ENCODE results near the gene SLC28A1.

The SLC28A1 gene

DNA sequence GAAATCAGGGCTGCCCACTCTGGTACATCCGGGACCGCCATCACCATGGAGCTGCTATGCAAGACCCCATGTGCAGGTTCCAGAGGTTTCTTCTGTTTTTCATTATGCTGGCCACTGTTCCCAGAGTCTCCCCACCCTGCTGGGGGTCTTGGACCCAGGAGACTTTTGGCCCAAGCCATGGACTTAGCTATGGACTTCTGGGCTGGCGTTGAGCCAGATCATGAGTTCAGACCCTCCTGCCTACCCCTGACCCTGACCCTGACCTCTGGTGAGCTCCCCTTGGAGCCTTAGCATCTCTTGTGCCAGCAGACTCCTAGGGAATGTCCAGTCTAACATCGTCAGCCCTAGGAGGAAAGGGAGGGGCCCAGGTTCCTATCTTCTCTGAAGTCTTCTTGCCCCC lies 25.3 kb downstream of the SLC28A1 start:
- TF ChIP-seq, protein P1, sequence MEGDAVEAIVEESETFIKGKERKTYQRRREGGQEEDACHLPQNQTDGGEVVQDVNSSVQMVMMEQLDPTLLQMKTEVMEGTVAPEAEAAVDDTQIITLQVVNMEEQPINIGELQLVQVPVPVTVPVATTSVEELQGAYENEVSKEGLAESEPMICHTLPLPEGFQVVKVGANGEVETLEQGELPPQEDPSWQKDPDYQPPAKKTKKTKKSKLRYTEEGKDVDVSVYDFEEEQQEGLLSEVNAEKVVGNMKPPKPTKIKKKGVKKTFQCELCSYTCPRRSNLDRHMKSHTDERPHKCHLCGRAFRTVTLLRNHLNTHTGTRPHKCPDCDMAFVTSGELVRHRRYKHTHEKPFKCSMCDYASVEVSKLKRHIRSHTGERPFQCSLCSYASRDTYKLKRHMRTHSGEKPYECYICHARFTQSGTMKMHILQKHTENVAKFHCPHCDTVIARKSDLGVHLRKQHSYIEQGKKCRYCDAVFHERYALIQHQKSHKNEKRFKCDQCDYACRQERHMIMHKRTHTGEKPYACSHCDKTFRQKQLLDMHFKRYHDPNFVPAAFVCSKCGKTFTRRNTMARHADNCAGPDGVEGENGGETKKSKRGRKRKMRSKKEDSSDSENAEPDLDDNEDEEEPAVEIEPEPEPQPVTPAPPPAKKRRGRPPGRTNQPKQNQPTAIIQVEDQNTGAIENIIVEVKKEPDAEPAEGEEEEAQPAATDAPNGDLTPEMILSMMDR (IDR thresholded peaks at IDR 0.05): no peak
- no peak for TF ChIP-seq ZFX (IDR thresholded peaks at IDR 0.05; ENCODE audit: borderline replicate concordance)
- no peak overlapping the region for H3K27ac ChIP-seq

DNA sequence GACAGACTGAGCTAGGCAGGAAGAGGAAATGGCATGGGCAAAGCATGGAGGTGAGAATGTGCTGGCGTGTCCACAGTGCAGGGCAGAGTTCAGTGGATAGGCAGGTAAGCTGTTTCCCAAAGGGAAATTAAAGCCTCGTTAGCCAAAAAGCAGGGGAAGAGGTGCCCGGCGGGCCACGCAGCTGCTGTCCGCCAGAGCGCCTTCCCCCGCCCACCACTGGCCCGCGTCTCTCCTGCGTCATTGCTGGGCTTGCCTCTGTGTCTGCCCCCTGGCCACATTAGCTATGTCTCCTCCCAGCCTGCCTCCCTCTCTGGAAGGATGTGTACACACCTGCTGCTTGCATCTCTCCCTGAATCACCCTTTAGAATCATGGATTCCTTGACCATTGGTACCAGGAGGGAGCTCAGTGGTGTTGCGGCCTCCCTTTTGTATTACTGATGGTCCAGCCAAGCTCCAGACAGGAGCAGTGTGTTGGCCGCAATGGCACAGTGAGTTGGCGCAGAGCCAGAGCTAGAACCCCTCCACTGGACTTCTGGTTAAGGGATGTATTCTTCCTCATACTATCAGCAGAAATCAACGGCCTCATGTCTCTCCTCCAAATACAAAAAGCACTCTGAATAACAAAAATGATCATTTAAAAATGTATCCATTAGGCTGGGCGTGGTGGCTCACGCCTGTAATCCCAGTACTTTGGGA lies 26.6 kb downstream of the SLC28A1 start:
- TF ChIP-seq, protein P1 (IDR thresholded peaks at IDR 0.05): no peak
- TF ChIP-seq ZFX (IDR thresholded peaks at IDR 0.05; ENCODE audit: borderline replicate concordance): no peak
- H3K27ac ChIP-seq: no peak overlapping the region

DNA sequence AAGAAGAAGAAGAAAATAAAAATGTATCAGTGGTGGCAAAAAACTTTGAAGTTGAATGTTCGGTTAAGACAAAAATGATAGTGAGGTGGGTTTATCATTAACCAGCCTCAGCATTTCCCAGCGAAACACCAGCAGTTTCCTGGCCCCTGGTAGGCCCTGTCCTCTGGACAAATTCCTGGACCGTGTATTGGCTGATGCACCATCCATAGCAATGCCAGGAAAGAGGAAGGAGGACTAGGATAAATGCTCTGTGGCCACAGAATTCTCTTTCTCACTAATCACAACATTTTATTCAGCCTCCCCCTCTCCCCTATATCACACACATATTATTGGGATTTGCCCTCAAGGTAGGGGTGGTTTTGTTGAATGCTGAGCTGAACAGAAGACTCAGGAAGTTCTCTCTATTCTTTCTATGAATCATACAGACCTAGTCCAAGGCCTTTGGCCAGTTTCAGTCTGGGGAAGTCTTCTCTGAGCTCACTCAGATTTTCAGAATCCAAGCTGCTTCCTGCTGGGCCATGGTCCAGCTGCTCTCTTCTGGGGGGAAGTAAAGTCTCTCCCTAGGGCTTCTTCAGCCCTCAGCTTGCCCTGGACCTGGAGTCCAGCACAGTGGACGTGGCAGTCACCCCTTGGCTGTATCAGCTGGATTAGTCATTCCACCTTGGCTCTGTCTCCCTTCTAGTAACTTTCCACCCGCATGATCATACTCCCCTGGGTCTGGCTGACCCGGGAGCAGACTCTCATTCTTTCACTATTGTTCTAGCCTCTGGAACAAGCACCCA lies 27.6 kb downstream of the SLC28A1 start:
- H3K27ac ChIP-seq: no peak overlapping the region
- TF ChIP-seq ZFX (IDR thresholded peaks at IDR 0.05; ENCODE audit: borderline replicate concordance): no peak
- TF ChIP-seq, protein P1 (IDR thresholded peaks at IDR 0.05): no peak

DNA sequence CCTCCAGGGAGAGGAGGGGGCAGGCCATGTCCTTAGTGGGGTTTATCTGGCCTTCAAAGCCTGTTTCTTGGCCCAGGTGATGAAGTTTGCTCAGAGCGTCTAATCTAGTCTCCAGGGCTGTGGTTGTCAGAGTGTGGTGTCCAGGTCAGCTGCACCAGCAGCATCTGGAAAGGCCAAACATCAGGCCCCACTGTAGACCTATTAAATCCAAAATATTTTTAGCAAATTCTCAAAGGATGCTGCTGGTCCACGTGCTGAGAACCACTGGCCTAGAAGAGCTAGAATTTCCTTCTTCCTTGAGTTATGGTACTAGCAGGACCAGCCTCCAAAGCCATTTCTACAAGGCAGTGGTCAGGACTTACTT lies 28.9 kb downstream of the SLC28A1 start:
- TF ChIP-seq, protein P1 (IDR thresholded peaks at IDR 0.05): no peak
- no peak overlapping the region for H3K27ac ChIP-seq

DNA sequence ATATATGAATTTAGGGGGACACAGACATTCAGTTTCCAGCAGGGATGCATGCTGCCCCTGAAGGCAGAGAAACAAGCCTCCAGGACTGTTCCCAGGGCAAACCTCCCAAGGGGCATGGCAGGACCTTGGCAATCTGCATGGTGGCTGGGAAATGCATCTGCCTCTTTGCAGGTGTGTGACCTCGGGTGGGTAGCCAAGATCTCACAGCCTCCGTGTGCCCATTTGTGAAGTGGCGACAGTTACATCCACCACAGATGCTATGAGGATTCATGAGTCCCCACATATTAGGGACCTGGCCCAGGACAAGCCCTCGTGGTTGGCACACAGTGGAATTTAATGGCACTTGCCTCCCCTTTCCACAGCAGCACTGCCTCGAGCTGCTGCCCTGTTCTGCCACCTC lies 29.9 kb downstream of the SLC28A1 start:
- H3K27ac ChIP-seq: peak overlapping the region; percentile 36; the same call in 1 of the 2 replicates
- TF ChIP-seq, protein P1 (IDR thresholded peaks at IDR 0.05): no peak
- TF ChIP-seq ZFX (IDR thresholded peaks at IDR 0.05; ENCODE audit: borderline replicate concordance): no peak

DNA sequence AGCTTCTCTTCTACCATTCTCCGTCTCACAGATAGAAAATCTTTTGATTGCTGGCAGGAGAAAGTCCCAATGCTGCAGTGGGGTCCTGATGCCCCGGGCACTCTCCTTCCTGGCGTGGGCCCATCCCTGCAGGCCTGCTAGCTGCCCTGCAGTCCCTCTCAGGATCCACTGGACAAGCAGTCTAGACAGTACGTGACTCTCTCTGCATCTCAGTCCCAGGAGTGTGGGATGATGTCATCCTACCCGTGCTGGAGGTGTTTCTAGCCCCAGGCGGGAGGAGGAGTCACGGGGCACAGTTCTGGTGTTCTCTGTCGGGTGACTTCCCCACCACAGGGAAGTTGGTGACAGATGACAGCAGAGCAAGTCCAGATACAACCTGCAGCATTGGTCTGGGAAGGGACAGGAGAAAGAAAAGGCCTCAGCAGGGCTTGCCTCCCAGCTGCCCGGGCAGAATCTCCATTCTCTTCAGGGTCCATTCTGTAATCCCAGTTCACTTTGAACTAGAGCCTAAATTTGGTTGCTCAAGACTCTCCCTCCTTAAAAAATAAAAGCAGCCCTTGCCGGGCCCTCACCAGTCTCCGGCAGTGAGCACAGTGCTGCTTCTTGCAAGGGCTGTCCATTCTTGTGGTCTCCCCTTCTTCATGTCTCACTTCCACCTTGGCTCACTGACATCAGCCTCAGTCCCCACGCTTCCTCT lies 30.6 kb downstream of the SLC28A1 start:
- peak overlapping the region; percentile 36 for H3K27ac ChIP-seq
- TF ChIP-seq ZFX (IDR thresholded peaks at IDR 0.05; ENCODE audit: borderline replicate concordance): no peak
- TF ChIP-seq, protein P1 (IDR thresholded peaks at IDR 0.05): no peak

DNA sequence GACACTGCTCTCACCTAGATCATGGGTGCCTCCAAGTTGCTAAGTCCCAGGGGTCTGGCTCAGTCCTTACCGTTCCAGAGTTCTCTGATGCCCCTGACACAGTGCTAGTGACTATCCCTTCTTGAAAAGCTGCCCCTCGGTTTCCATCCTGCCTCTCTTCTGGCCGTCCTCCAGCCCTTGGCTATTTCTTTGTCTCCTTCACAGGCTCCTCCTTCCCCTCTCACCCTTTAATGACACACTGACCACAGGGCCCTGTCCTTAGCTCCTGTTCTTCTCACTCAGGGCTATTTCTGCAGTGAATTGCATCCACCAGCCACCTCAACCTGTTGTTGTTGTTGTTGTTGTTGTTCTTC lies 31.1 kb downstream of the SLC28A1 start:
- TF ChIP-seq, protein P1 (IDR thresholded peaks at IDR 0.05): no peak
- TF ChIP-seq ZFX (IDR thresholded peaks at IDR 0.05; ENCODE audit: borderline replicate concordance): no peak
- H3K27ac ChIP-seq: peak overlapping the region; percentile 36; the same call in 1 of the 2 replicates

Measured in 22Rv1 (cell line).